GM04503 (cell line): ENCODE measurements around the gene IL6ST.

ENCODE experiments used
- DNase-seq: peaks from one replicate; pipeline ENCODE4 v3.0.0-alpha.2; 2012; ENCODE audit warnings: low read depth

Gene IL6ST

GRCh38 chr5:55896238-55896637 is 98.5 kb downstream of the IL6ST start:
- no peak for DNase-seq

DNA sequence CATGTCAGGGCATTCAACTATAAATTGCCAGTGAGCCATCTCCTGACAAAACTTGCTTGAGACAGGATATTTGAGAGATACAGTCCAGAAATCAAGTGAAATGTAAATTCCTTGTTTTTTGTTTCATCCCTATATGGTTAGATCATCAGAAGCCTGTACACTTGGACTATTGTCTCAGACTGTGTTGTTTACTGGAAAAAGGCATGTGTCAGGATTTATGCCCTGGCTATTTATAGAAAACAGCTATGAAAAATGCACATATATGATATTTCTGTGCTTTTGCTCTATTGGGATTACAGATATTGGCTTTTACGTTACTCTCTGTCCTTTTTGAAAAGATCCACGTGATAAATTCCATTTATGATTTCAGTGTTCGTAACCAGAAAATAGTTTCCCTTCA is 99.4 kb downstream of the IL6ST start:
- DNase-seq = no peak

DNA sequence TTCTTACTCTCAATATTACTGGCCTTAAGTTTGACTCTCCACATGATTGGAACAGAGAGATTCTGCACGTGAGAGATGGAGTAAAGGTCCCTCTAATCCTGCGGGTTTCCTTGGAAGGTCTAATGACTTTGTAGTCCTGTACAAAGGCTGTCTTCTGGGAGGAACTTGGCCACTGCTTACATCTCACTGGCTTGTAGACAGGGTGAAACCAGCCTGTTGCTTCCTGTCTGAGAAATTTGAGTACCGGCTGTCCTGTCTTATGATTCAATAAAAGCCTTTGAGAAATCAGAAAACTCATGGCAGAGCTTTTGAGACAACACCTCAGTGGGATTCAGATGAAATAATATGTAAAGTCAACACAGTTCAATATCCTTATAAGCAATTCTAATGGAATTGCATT is 100.6 kb downstream of the IL6ST start:
- no peak for DNase-seq

GRCh38 chr5:55892479-55892878 is 102.3 kb downstream of the IL6ST start:
- DNase-seq = no peak

DNA sequence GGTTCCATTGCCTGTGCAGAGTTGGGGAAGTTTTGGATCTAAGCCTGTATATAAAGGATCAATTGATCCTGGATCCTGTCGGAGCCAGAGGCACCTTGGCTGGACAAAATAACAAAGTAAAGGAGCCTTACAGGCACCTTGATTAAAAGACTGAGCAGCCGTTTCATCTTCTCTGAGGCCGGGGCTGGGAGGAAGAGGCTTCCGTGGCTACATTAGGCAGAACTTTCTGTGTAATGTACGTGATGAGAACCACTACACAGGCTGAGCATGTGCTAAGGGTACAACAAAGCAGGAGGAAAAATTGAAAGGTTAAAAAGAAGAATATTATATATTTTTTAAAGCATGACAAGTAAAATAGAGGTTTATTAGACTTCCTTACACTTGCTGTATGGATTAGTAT is 106.6 kb downstream of the IL6ST start:
- DNase-seq = no peak

- DNase-seq = no peak
Measured at GRCh38 chr5:55885359-55885758, 109.4 kb downstream of the IL6ST start.
